K562 (cell line): ENCODE measurements around the gene ZC3H6. TPM values are rescaled to one million over a fixed set of nuclear protein-coding genes. Genes with fewer than 3 reads are reported as not detected.

Experiments used
- CHD1 ChIP-seq: fragments of 200-600 bp; sonication (generic); IDR thresholded peaks from one replicate; pipeline ENCODE4 v1.6.1; 2012; ENCODE audit warnings: mild to moderate bottlenecking, moderate library complexity, low read length, inconsistent platforms
- CTCF ChIP-seq, 3 experiments: IDR thresholded peaks in 2 of 3; conservative IDR thresholded peaks in 1 of 3; 2 replicates each; pipeline ENCODE4 v1.5.1; 2011 to 2012; ENCODE audit warnings: low read length in 3 of 3, mild to moderate bottlenecking in 3 of 3, control low read depth in 2 of 3, improper control_type of control experiment in 1 of 3, inconsistent platforms in 1 of 3, low read depth in 1 of 3, mixed read lengths in 1 of 3, moderate library complexity in 1 of 3; ENCODE audit not compliant: insufficient read depth in 2 of 3
- ETS2 ChIP-seq: IDR thresholded peaks from 2 replicates; pipeline ENCODE4 v1.6.1; 2016; ENCODE audit warnings: borderline replicate concordance, missing genetic modification characterization, mild to moderate bottlenecking, moderate library complexity, missing compliant biosample characterization; ENCODE audit not compliant: poor library complexity, severe bottlenecking
- HLTF ChIP-seq: fragments of 450-650 bp; IDR thresholded peaks from 2 replicates; pipeline ENCODE4 v1.6.1; 2016
- HNRNPH1 ChIP-seq: fragments of 200-400 bp; formaldehyde crosslinking; optimal IDR thresholded peaks from 2 replicates; pipeline ENCODE3; 2017; ENCODE audit warnings: low read depth, mild to moderate bottlenecking, low read length, moderate library complexity
- HNRNPK ChIP-seq: fragments of 200-400 bp; formaldehyde crosslinking; IDR thresholded peaks from one replicate; pipeline ENCODE4 v1.6.1; 2018; ENCODE audit warnings: mild to moderate bottlenecking, low read depth, low read length; ENCODE audit not compliant: poor library complexity, severe bottlenecking
- ILF3 ChIP-seq: fragments of 450-650 bp; IDR thresholded peaks from 2 replicates; pipeline ENCODE4 v1.6.1; 2018; ENCODE audit warnings: antibody characterized with exemption, mild to moderate bottlenecking, moderate library complexity, borderline replicate concordance
- IRF9 ChIP-seq: fragments of 450-650 bp; IDR thresholded peaks from 2 replicates; pipeline ENCODE4 v1.6.1; 2016; ENCODE audit warnings: missing biosample characterization, missing genetic modification characterization
- JUNB ChIP-seq: fragments of 450-650 bp; formaldehyde crosslinking; conservative IDR thresholded peaks from 2 replicates; pipeline ENCODE4 v1.4.0; 2020; ENCODE audit warnings: mild to moderate bottlenecking
- MXI1 ChIP-seq: IDR thresholded peaks from 2 replicates; pipeline ENCODE4 v1.6.1; 2011; ENCODE audit warnings: low read depth, mild to moderate bottlenecking, improper control_type of control experiment, low read length
- NBN ChIP-seq: fragments of 450-650 bp; IDR thresholded peaks from 2 replicates; pipeline ENCODE4 v1.6.1; 2016; ENCODE audit warnings: low read depth, mild to moderate bottlenecking
- RBM39 ChIP-seq: fragments of 200-400 bp; formaldehyde crosslinking; optimal IDR thresholded peaks from 2 replicates; pipeline ENCODE3; 2018; ENCODE audit warnings: low read depth, low read length
- SMAD2 ChIP-seq: fragments of 150-350 bp; IDR thresholded peaks from 2 replicates; pipeline ENCODE4 v1.6.1; 2014; ENCODE audit warnings: low read depth, mild to moderate bottlenecking, low read length
- TFE3 ChIP-seq: fragments of 450-650 bp; formaldehyde crosslinking; IDR thresholded peaks from 2 replicates; pipeline ENCODE4 v1.4.0; 2020; ENCODE audit warnings: mild to moderate bottlenecking, mixed read lengths
- THAP12 ChIP-seq: fragments of 250-450 bp; sonication (Bioruptor Pico); IDR thresholded peaks from 2 replicates; pipeline ENCODE4 v1.9.0; 2021; ENCODE audit warnings: mild to moderate bottlenecking, inconsistent platforms
- TRIM24 ChIP-seq, 2 experiments: fragments of 450-650 bp; IDR thresholded peaks; 2 replicates each; pipeline ENCODE4 v1.6.1; 2016
- USF2 ChIP-seq: sonication (generic); formaldehyde crosslinking; IDR thresholded peaks from 2 replicates; pipeline ENCODE4 v1.5.0; 2020; ENCODE audit warnings: missing genetic modification reagents
- WHSC1 ChIP-seq: IDR thresholded peaks from one replicate; pipeline ENCODE4 v1.6.1; 2012; ENCODE audit warnings: low read length, control low read depth, inconsistent platforms
- ZNF146 ChIP-seq: IDR thresholded peaks from one replicate; pipeline ENCODE4 v1.6.1; 2018; ENCODE audit warnings: missing compliant biosample characterization; ENCODE audit not compliant: unreplicated experiment
- ZNF511 ChIP-seq: sonication (generic); formaldehyde crosslinking; IDR thresholded peaks from 2 replicates; pipeline ENCODE4 v1.8.0; 2022; ENCODE audit warnings: mild to moderate bottlenecking, missing genetic modification reagents
- ZNF764 ChIP-seq: fragments of 250-450 bp; sonication (Bioruptor Pico); IDR thresholded peaks from 2 replicates; pipeline ENCODE4 v1.4.0; 2020; ENCODE audit warnings: low read depth, mild to moderate bottlenecking, moderate library complexity
- ZNF77 ChIP-seq: fragments of 250-450 bp; sonication (Bioruptor Pico); IDR thresholded peaks from 2 replicates; pipeline ENCODE4 v1.5.0; 2020
- polyA plus RNA-seq, 8 experiments: library from polyadenylated mRNA; depleted of rRNA in 4 of 8; stranded (reverse) in 5 of 8; unstranded in 3 of 8; fragments of >200 nt; fragmentation: Nextera tagmentation in 2 of 8; fragmentation: Illumina TruSeq in 1 of 8; extraction: Ambion mirVana in 2 of 8; extraction: Trizol in 1 of 8; gene quantifications; 2 replicates each; pipeline versions ENCODE4 v1.2.1 to v1.2.3, GENCODE V29; 2011 to 2014; ENCODE audit warnings: inconsistent platforms in 1 of 8, missing spikeins in 1 of 8
- total RNA-seq, 7 experiments: library from RNA; depleted of rRNA in 6 of 7; stranded (reverse); fragments of >200 nt in 6 of 7; fragmentation: Illumina TruSeq in 2 of 7; extraction: Trizol in 2 of 7; gene quantifications; 2 replicates each; pipeline versions ENCODE4 v1.2.1 to v1.2.3, GENCODE V29; 2011 to 2021; ENCODE audit warnings: low replicate concordance in 1 of 7

ZC3H6 gene
- total and polyA plus RNA-seq, 9 of the 15 experiments (the other 6 are each of a cell fraction or from before 2014, with no cell fraction given): 0.45 to 1.9 (median 1.5) TPM

GRCh38 chr2:112272669-112273068, 2.7 kb upstream of the ZC3H6 start (continued):
- no peak for TF ChIP-seq CHD1
- no peak for TF ChIP-seq SMAD2
- TF ChIP-seq TFE3 (CRISPR knock-in tag): no peak
- no peak for TF ChIP-seq HNRNPK
- no peak for TF ChIP-seq USF2 (CRISPR knock-in tag)
- no peak for TF ChIP-seq MXI1
- no peak for TF ChIP-seq IRF9 (tag)
- no peak for TF ChIP-seq THAP12 (CRISPR knock-in tag)
- no peak for TF ChIP-seq ETS2 (tag)
- TF ChIP-seq HNRNPH1: no peak
- no peak for TF ChIP-seq CTCF (IDR thresholded peaks at IDR 0.05 in 2 of 3, conservative IDR thresholded peaks at IDR 0.05 in 1 of 3; ENCODE audit: insufficient read depth in 2 of 3, low read depth in 1 of 3, low read length in 3 of 3)
- TF ChIP-seq HLTF: no peak
- TF ChIP-seq ZNF146 (CRISPR knock-in tag): no peak
- no peak for TF ChIP-seq WHSC1
- TF ChIP-seq ZNF764: no peak
- no peak for TF ChIP-seq ZNF77 (CRISPR knock-in tag)
- TF ChIP-seq ILF3: no peak
- TF ChIP-seq ZNF511: no peak
- no peak for TF ChIP-seq TRIM24 (IDR thresholded peaks at IDR 0.05)
- 0 out of 2 replicates have a peak, but pooled peaks have one; percentile 43 for TF ChIP-seq NBN
- no peak for TF ChIP-seq RBM39
- no peak for TF ChIP-seq JUNB
